Frontal cortex (tissue), 4 donors: ENCODE data around the gene NPAS2. TPM values are rescaled to one million over a fixed set of nuclear protein-coding genes. Genes with fewer than 3 reads are reported as not detected.

Experiments used
- DNase-seq, 2 donors: peaks; one replicate each; pipeline ENCODE4 v3.0.0; 2012; ENCODE audit warnings: low spot score in 2 of 2
- FAIRE-seq: peaks from 2 replicates; lab custom pipeline; 2012; peaks lifted over from hg19 to GRCh38; lab: Jason Lieb, UNC
- total RNA-seq: library from RNA; depleted of rRNA; stranded (reverse); fragments of >200 nt; gene quantifications from one replicate; pipeline ENCODE4 v1.2.3, GENCODE V29; 2014
- donor health status: control.
- donor health status: control.
- donor health status: control.

The NPAS2 gene
- total RNA-seq, 1 donor from 2014 or later, result 6.5 TPM

DNA sequence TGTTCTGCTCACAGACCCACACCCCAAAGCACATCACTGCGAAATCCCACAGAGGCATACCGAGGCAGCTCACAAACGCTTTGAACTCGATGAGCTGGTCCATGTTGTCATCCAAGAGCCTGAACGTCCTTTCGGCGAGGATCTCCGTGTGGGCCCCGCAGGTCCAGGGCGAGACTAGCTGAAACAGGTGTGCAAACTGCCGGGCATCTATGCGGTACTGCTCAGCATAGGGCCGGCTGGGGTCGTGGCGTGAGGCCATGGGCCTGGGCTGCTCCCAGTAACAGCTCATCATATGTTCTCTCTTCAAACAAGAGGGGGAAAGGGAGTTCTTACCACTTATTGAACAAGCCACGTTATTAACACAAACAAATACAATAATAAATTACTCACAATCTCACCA is 202.3 kb downstream of the NPAS2 start:
- FAIRE-seq (no peak), DNase-seq (no peak)

DNA sequence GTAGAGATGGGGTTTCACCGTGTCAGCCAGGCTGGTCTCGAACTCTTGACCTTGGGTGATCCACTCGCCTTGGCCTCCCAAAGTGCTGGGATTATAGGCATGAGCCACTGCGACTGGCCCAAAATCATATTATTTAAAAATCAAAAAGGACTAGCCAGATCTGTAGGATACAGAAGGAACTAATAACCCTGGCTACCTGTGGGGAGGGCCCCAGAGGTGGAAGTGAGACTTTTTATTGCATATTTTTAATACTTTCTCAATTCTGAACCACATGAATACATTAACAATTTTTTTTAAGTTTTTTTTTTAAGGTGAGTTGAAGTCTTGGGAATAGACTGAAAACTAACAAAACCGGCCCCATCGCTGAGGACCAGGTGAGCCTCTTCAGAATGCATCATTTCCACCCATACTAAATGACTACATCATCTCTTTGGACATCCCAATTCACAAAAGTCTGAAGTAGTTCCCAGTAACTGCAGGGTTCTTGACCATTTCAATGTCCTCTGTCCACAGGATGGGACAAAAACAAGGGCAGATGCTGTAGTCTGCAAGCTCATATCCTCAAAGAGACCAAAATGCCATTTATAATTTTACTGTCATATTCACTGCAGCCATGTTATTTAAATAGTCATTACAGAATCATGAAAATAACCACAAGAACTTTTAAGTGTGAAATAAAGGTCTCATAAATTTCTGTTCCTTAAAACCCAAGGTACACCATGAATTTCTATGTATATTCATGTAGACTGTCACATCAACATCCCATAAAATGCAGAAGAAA is 203.6 kb downstream of the NPAS2 start:
- DNase-seq (no peak), FAIRE-seq (no peak)

DNA sequence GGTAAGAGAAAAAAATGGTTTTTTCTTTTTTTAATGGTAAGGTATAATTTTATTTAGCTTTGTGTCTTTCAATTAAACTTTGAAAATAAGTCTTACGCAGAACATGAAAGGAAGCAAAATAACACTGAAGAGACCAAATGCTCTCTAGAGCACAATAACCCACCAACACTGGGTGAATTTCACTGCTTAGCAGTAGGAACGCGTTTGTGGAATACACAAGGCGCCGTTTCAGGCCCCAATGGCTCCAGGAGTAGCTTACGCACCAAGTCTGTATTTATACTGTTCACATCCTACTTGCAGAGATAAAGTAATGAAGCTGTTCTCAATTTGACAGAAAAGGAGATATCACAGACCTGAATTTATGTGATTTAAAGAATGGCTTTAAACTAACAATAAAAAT is 205.6 kb downstream of the NPAS2 start:
- FAIRE-seq, result no peak
- DNase-seq, result no peak

DNA sequence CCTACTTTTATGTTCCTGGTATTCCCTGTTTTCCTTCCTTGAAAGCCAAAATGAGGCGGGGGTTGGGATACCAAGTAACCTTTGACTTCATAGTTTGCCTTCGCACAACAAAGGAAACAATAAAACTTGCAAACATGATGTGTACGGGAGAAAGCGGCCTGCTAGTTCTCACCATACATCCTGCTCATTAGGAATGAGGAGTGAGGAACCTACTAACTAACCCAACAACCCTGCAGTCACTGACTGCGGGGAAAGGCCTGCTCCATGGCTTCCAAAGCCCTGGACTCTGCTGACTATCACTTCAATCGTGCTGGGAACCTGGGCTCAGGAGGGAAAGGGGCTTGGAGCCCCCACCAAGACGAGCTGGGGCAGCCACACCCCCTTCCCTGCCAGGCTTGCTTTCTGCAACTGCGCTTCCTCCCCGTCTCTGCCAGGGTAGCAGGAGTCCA is 206.3 kb downstream of the NPAS2 start:
- DNase-seq (no peak), FAIRE-seq (no peak)

GRCh38 chr2:101026923-101027469 is 207.1 kb downstream of the NPAS2 start:
- DNase-seq (no peak), FAIRE-seq (no peak)

GRCh38 chr2:101027852-101028251 is 207.9 kb downstream of the NPAS2 start:
- no peak for FAIRE-seq
- DNase-seq, result no peak

DNA sequence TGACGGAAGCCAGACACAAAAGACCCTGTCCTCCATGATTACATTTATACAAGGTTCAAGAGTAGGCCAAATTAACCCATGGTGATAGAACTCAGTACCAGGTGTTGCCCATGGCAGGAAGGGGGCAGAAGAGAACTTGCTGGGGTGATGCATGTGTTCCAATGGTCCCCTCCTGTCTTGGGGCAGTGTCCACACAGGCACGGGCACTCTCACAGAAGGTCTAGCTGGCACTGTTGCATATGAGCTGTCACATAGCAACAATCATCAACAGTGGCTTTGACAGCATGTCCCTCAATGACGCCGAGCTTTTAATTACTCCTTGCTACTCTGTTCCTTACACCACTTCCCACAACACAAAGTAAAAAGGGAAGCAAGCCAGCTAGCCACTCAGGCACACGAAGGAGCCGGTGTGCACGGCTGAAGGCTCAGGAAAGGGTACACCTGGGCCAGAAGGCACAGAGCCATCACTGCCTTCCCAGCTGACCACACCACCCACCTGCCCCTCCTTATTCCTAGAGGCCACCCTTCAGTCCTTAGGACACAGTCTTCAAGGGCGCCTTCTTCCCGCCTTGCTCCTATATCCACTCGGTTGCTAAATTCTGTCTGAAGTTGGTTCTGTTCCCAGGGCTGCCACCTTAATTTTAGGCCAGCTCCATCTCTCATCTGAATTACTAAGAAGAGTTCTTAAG is 211.1 kb downstream of the NPAS2 start:
- no peak for FAIRE-seq
- DNase-seq, result no peak

DNA sequence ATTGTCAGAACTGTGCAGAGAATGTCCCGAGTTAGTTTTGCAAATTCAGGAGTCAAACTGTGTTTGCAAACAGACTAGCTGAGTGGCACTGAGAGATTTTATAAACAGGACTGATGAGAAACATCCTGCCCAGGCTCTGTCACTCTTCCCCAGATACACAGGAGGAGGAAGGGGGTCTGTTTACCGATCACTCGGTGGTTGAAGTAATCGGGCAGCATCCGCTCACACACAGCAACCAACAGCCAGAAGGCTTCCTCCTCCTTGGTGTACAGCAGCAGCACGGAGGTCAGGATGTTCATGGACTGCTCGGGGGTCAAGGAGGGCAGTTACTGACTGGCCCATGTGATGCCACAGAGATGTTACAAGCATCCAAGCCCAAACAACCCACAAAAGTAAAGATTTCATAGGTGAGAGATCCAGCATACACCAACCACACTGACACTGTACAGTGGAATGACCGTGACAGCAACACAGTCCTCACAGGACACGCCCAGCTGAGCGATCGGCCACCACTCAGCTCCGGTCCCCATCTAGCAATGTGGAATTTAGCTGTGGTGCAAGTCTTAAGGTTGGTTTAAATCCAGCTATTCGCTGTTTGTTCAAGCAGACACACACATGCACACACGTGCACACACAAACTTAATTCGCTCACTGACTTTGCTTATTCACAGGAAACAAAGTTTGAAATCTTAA is 212.3 kb downstream of the NPAS2 start:
- no peak for DNase-seq
- no peak for FAIRE-seq

DNA sequence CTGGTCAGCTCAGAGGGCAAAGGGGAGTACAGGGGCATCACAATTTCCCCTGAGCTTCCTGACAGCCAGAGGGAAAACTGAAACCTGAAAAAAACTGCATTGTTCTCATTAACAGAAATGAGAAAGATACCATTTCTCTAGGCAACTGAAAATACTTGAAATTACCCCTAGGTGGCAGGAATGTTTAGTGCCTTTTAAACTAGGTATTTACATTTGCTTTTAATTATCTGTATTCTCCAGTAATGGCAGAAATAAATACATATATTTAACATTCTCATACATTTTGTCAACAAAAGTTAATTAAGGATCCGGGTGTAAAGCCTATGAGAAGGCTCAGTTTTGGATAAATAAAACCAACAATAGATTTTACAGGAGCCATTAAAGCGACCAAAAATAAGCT is 216.6 kb downstream of the NPAS2 start:
- FAIRE-seq, result no peak
- DNase-seq, result peak in 1 of 2 donors; percentile 33

DNA sequence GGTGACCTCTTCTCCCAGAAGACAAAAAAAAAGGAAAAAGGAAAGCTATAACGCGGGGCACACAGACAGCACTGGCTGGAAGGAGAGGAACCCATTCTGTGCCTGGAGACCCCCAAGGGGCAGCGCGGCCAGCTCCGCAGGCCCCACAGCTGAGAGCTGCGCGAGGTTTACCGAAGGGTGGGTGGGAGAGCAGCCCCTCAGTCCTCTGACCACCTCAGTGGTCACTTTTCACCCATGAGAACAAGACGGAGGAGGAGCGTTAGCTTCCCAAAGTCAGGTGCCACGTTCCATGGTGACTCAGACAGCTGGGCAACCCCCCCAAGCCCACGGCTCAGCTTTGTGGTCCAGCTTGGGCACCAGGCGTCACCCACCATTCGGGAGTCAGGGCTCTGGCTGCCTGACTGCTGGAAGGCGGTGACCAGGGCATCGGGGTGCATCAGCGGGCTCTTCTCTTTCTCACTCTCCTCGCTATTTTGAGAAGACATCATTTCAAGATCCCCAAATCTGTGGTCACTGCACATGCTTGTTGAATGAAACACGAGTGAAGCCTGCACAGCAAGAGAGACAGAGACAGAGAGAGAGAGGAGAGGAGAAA is 217.3 kb downstream of the NPAS2 start:
- no peak for FAIRE-seq
- no peak for DNase-seq

DNA sequence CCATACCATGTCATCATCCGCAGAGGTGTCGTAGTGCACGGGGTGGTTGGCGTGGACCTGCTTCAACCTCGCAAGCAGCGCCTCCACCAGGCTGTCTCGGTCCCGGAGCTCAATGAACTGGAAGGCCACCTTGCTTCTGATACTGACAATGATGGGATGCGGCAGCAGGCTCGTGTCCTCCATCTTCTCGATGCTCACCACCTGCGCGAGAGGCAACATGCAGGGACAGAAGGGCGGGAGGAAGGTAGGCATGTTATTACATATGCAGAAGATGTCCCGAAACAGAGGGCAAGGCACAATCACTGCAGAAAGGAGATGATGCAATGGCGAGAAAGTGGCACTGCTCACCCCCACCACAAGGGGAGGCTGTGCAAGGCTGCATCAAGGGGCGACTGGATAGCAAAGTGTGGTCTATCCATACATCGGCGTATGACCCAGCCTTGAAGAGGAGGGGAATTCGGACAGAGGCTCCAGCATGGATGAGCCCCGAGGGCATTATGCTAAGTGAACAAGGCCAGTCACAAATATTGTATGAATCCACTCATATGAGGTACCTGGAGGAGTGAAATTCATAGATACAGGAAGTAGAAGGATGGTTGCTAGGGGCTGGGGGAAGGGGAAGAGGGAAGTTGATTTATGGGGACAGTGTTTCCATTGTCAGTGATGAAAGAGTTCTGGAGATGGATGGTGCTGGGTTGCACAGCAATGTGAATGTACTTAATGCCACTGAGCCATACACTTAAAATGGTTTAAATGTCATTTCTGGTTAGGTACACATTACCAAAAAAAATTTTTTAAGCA is 218.7 kb downstream of the NPAS2 start:
- DNase-seq (no peak), FAIRE-seq (no peak)

GRCh38 chr2:101040072-101040471 is 220.1 kb downstream of the NPAS2 start:
- DNase-seq, result no peak
- FAIRE-seq, result no peak

GRCh38 chr2:101040761-101041160 is 220.8 kb downstream of the NPAS2 start:
- FAIRE-seq (no peak), DNase-seq (no peak)

DNA sequence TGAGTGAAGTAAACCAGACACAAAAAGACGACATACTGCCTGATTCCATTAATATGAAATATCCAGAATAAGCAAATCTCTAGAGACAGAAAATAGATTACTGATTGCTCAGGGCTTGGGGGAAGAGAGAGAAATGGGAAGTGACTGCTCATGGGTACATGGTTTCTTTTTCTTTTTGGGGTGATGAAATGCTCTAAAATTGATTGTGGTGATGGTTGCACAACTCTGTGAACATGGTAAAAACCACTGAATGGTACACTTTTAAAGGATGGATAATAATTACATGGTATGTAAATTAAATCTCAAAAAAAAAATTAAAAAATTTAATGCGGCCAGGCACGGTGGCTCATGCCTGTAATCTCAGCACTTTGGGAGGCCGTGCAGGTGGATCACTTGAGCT is 221.5 kb downstream of the NPAS2 start:
- DNase-seq, result no peak
- FAIRE-seq, result no peak

- no peak for DNase-seq
- no peak for FAIRE-seq
These were observed 225.4 kb downstream of the NPAS2 start for GRCh38 chr2:101045330-101045729.
